ENCODE measurements around the gene PAX2.

The PAX2 gene

GRCh38 chr10:100705139-100705538, 40.2 kb upstream of the PAX2 start:
- Histone ChIP-seq H3K79me1 (ENCODE audit: low read length) (no peaks in the 10 kb centered on the region), H3K36me3 (ENCODE audit: control insufficient read depth, insufficient read depth, low read length) (no peaks in the 10 kb centered on the region)

DNA sequence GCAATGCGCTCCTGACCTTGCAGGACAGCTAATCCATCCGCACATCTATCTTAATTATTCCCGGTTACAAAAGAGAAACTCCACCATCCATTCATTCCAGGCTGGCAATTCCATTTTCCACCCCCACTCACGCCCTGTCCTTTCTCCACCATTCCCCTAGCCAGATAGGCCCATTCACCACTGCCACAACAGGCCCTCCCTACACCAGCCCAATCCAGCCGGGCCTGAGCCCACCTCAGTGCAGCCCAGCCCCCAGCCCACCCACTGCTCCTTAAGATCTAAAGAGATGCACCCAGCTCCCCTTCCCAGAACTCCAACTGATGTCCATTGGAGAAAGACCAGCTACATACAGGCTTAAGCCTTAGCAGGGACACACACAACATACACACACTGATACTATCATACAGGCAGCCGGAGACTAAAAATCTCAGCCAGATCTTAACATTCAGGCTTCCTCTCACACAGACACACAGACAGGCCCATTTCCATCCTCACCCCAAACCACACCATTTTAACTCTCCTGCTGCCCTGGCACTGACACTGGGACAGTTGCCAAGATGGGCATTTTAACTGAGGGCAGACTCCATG, 38.0 kb upstream of the PAX2 start:
- H2BK15ac ChIP-seq (replicated peaks; ENCODE audit: low read depth), result no peak overlapping the region
- WGBS (ENCODE audit: extremely low coverage, insufficient coverage, low lambda C conversion rate), result no CpG with 5 or more reads among the region's 6 CpGs

More at GRCh38 chr10:100705139-100705538, 40.2 kb upstream of the PAX2 start:
- no peak overlapping the region for H4K8ac ChIP-seq (ENCODE audit: low read depth, low read length)
- no CpG with 5 or more reads among the region's 9 CpGs for WGBS (ENCODE audit: extremely low coverage, insufficient coverage, low lambda C conversion rate)
- H2BK120ac ChIP-seq (ENCODE audit: low read depth, low read length), result no peak overlapping the region
- H3K27me3 ChIP-seq (ENCODE audit: insufficient read depth, low read length, poor library complexity), result peaks cover 10% of the 10 kb centered on the region
- H3K4me2 ChIP-seq (ENCODE audit: low read length), result no peak overlapping the region
- H2BK5ac ChIP-seq (ENCODE audit: low read length), result no peak overlapping the region
- DNase-seq, result no peak
- H3K18ac ChIP-seq (ENCODE audit: low read length), result no peak overlapping the region
- no peak overlapping the region for H2BK15ac ChIP-seq (replicated peaks; ENCODE audit: low read depth)
- H3K27ac ChIP-seq (ENCODE audit: low read depth, low read length), result no peak overlapping the region
- no peak overlapping the region for H3K56ac ChIP-seq (ENCODE audit: low read length)
- no peak overlapping the region for H3K9ac ChIP-seq (ENCODE audit: low read length)
- H3K4ac ChIP-seq (ENCODE audit: low read depth, low read length), result no peak overlapping the region
- no peaks in the 10 kb centered on the region for H3K4me1 ChIP-seq (ENCODE audit: control insufficient read depth, low read depth, low read length)
- H4K5ac ChIP-seq (ENCODE audit: low read length), result no peak overlapping the region
- no peak overlapping the region for H2AK5ac ChIP-seq (ENCODE audit: low read length)
- H3K23ac ChIP-seq (ENCODE audit: low read length), result no peak overlapping the region
- H3K4me3 ChIP-seq (ENCODE audit: low read length), result no peak overlapping the region
- no peaks in the 10 kb centered on the region for H3K79me2 ChIP-seq (ENCODE audit: control insufficient read depth, insufficient read depth, low read length)

GRCh38 chr10:100709146-100710082, 36.0 kb upstream of the PAX2 start:
- Histone ChIP-seq H3K56ac (ENCODE audit: low read length) (peak overlapping the region; percentile 56), H3K79me1 (ENCODE audit: low read length) (no peaks in the 10 kb centered on the region), H2AK5ac (ENCODE audit: low read length) (no peak overlapping the region), H3K36me3 (ENCODE audit: control insufficient read depth, insufficient read depth, low read length) (no peaks in the 10 kb centered on the region), H4K8ac (ENCODE audit: low read depth, low read length) (no peak overlapping the region), H2BK15ac (replicated peaks; ENCODE audit: low read depth) (no peak overlapping the region), H2BK120ac (ENCODE audit: low read depth, low read length) (no peak overlapping the region), H3K4ac (ENCODE audit: low read depth, low read length) (no peak overlapping the region), H4K5ac (ENCODE audit: low read length) (no peak overlapping the region), H3K27ac (ENCODE audit: low read depth, low read length) (no peak overlapping the region), H3K9ac (ENCODE audit: low read length) (no peak overlapping the region), H3K4me3 (ENCODE audit: low read length) (no peak overlapping the region), H3K27me3 (ENCODE audit: insufficient read depth, low read length, poor library complexity) (peaks cover 50% of the 10 kb centered on the region), H3K18ac (ENCODE audit: low read length) (no peak overlapping the region), H3K79me2 (ENCODE audit: control insufficient read depth, insufficient read depth, low read length) (no peaks in the 10 kb centered on the region), H3K23ac (ENCODE audit: low read length) (no peak overlapping the region), H3K4me2 (ENCODE audit: low read length) (peak overlapping the region; percentile 34), H2BK5ac (ENCODE audit: low read length) (no peak overlapping the region), H3K4me1 (ENCODE audit: control insufficient read depth, low read depth, low read length) (no peaks in the 10 kb centered on the region)
- no peak for DNase-seq
- WGBS (ENCODE audit: extremely low coverage, insufficient coverage, low lambda C conversion rate), result no CpG with 5 or more reads among the region's 26 CpGs

More for the DNA sequence above, 38.0 kb upstream of the PAX2 start:
- Histone ChIP-seq H3K4me1 (ENCODE audit: control insufficient read depth, low read depth, low read length) (no peaks in the 10 kb centered on the region), H4K8ac (ENCODE audit: low read depth, low read length) (no peak overlapping the region), H3K56ac (ENCODE audit: low read length) (no peak overlapping the region), H2BK120ac (ENCODE audit: low read depth, low read length) (no peak overlapping the region), H3K4ac (ENCODE audit: low read depth, low read length) (no peak overlapping the region), H4K5ac (ENCODE audit: low read length) (no peak overlapping the region), H2AK5ac (ENCODE audit: low read length) (no peak overlapping the region), H3K4me3 (ENCODE audit: low read length) (no peak overlapping the region), H3K27me3 (ENCODE audit: insufficient read depth, low read length, poor library complexity) (peaks cover 32% of the 10 kb centered on the region), H3K79me1 (ENCODE audit: low read length) (no peaks in the 10 kb centered on the region), H3K27ac (ENCODE audit: low read depth, low read length) (no peak overlapping the region), H3K36me3 (ENCODE audit: control insufficient read depth, insufficient read depth, low read length) (no peaks in the 10 kb centered on the region), H3K4me2 (ENCODE audit: low read length) (no peak overlapping the region), H3K9ac (ENCODE audit: low read length) (no peak overlapping the region), H3K79me2 (ENCODE audit: control insufficient read depth, insufficient read depth, low read length) (no peaks in the 10 kb centered on the region), H2BK5ac (ENCODE audit: low read length) (no peak overlapping the region), H3K18ac (ENCODE audit: low read length) (no peak overlapping the region), H3K23ac (ENCODE audit: low read length) (no peak overlapping the region)
- no peak for DNase-seq

DNA sequence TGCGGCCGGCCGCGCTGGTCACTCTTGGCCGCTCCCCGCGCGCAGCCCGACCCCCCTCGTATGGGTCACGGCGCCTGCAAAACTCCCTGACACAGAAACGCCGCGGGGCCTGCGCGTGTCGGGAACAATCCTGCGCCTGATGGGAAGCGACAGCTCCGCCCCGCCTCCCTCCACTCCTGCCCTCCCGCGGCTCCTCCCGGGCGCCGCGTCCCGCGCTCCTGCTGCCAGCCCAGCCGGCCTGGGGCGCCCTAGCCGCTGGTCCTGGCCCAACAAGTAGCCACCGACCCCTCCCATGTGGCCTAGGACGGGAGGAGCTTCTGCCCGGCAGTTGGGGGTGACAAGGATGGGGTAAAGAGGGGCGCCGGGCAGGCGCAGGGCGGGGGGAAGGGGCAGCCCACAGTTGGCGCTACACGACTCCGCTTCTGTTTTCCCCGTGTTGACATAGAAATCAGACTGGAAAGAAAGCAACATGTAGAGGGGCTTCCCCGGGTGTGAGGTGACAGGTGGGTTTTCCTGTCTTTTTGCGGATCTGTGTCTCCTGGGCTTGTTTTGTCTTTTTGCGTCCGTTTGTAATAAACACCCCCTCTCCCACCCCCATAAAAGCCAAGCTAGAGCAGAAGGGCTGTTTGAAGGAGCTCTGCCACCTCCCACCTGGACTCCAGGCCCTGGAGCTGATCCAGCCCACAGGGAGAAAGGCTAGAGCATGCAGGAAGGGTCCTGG, 35.1 kb upstream of the PAX2 start:
- H3K4me3 ChIP-seq (ENCODE audit: low read length), result no peak overlapping the region

DNA sequence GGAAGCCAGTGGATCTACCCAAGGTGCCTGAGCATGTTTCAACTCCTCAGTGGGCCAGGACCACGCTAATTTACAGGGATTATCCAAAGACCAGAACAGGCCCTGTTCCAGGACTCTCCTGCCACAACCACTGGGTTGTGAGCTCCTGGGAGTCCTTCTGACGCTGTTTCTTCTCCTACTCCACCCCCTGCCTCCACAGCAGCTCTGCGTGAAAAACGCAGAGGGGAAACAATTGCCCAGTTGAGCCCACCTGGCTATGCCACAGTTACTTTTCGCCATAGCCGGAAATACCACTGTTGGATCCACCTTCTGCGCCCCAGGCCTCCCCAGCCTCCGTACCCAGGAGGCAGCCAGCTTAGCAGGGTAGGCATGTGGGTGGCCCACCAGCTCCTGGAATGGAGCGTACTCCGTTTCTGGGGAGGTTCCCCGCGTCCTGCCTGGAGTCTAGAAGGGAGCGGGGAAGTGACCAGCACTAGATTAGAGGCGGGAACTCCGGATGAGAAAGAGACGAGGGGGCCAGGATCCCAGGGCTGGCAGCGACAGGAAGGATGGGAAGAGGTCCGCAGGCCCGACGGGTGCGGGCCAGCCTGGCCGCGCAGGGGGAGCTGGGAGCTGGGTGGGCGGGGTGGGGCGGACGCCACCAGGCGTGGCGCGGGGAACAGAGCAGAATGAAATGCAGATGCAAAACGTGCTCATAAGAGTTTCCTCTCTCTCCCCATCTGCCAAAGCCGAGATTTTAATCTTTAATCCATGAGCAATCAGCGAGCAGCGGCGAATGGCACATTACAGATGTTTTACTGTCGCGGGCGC, 32.1 kb upstream of the PAX2 start:
- Histone ChIP-seq H3K18ac (ENCODE audit: low read length) (no peak overlapping the region), H3K36me3 (ENCODE audit: control insufficient read depth, insufficient read depth, low read length) (no peaks in the 10 kb centered on the region), H4K5ac (ENCODE audit: low read length) (no peak overlapping the region), H3K27me3 (ENCODE audit: insufficient read depth, low read length, poor library complexity) (peaks cover 65% of the 10 kb centered on the region), H2BK120ac (ENCODE audit: low read depth, low read length) (no peak overlapping the region), H4K8ac (ENCODE audit: low read depth, low read length) (no peak overlapping the region), H2BK5ac (ENCODE audit: low read length) (no peak overlapping the region), H2BK15ac (replicated peaks; ENCODE audit: low read depth) (no peak overlapping the region), H3K79me1 (ENCODE audit: low read length) (no peaks in the 10 kb centered on the region), H3K27ac (ENCODE audit: low read depth, low read length) (no peak overlapping the region), H2AK5ac (ENCODE audit: low read length) (no peak overlapping the region), H3K4me2 (ENCODE audit: low read length) (peak overlapping the region; percentile 55), H3K23ac (ENCODE audit: low read length) (no peak overlapping the region), H3K56ac (ENCODE audit: low read length) (peak overlapping the region; percentile 82), H3K4me3 (ENCODE audit: low read length) (peak overlapping the region; percentile 19), H3K4ac (ENCODE audit: low read depth, low read length) (no peak overlapping the region), H3K9ac (ENCODE audit: low read length) (peak overlapping the region; percentile 52), H3K4me1 (ENCODE audit: control insufficient read depth, low read depth, low read length) (no peaks in the 10 kb centered on the region), H3K79me2 (ENCODE audit: control insufficient read depth, insufficient read depth, low read length) (no peaks in the 10 kb centered on the region)
- DNase-seq, result peak; percentile 27
- WGBS (ENCODE audit: extremely low coverage, insufficient coverage, low lambda C conversion rate), result no CpG with 5 or more reads among the region's 37 CpGs

More for the DNA sequence above, 35.1 kb upstream of the PAX2 start:
- H2BK15ac ChIP-seq (replicated peaks; ENCODE audit: low read depth), result no peak overlapping the region
- WGBS (ENCODE audit: extremely low coverage, insufficient coverage, low lambda C conversion rate), result no CpG with 5 or more reads among the region's 48 CpGs
- peaks cover 56% of the 10 kb centered on the region for H3K27me3 ChIP-seq (ENCODE audit: insufficient read depth, low read length, poor library complexity)
- no peak overlapping the region for H4K8ac ChIP-seq (ENCODE audit: low read depth, low read length)
- no peak overlapping the region for H3K4ac ChIP-seq (ENCODE audit: low read depth, low read length)
- H3K23ac ChIP-seq (ENCODE audit: low read length), result no peak overlapping the region
- DNase-seq, result peak; percentile 17
- H3K79me2 ChIP-seq (ENCODE audit: control insufficient read depth, insufficient read depth, low read length), result no peaks in the 10 kb centered on the region
- no peak overlapping the region for H4K5ac ChIP-seq (ENCODE audit: low read length)
- H2BK5ac ChIP-seq (ENCODE audit: low read length), result no peak overlapping the region
- no peak overlapping the region for H3K27ac ChIP-seq (ENCODE audit: low read depth, low read length)
- no peaks in the 10 kb centered on the region for H3K36me3 ChIP-seq (ENCODE audit: control insufficient read depth, insufficient read depth, low read length)
- no peaks in the 10 kb centered on the region for H3K79me1 ChIP-seq (ENCODE audit: low read length)
- H3K56ac ChIP-seq (ENCODE audit: low read length), result peak overlapping the region; percentile 56
- no peak overlapping the region for H2AK5ac ChIP-seq (ENCODE audit: low read length)
- no peak overlapping the region for H3K18ac ChIP-seq (ENCODE audit: low read length)
- H3K9ac ChIP-seq (ENCODE audit: low read length), result no peak overlapping the region
- H3K4me1 ChIP-seq (ENCODE audit: control insufficient read depth, low read depth, low read length), result no peaks in the 10 kb centered on the region
- H3K4me2 ChIP-seq (ENCODE audit: low read length), result peak overlapping the region; percentile 34
- H2BK120ac ChIP-seq (ENCODE audit: low read depth, low read length), result no peak overlapping the region

All from mesendoderm (in vitro differentiated cells).